Tibial nerve (tissue), 4 donors: ENCODE data around the gene UBE2U. TPM values are rescaled to one million over a fixed set of nuclear protein-coding genes. Genes with fewer than 3 reads are reported as not detected.

Source experiments
- DNase-seq, 2 donors: peaks; one replicate each; pipeline ENCODE4 v3.0.0-alpha.2; 2019; ENCODE audit warnings: low spot score in 2 of 2
- H3K27ac ChIP-seq, 4 donors: fragments of 200-600 bp; sonication (generic) in 3 of 4; one replicate each; pipeline ENCODE4 v1.5.1; 2017 to 2019; ENCODE audit warnings: mild to moderate bottlenecking in 1 of 4
- H3K27me3 ChIP-seq, 2 donors: fragments of 200-600 bp; sonication (generic) in 1 of 2; one replicate each; pipeline versions ENCODE4 v1.5.1 to v1.6.0; 2017 to 2019
- H3K36me3 ChIP-seq, 3 donors: fragments of 200-600 bp; sonication (generic); one replicate each; pipeline ENCODE4 v1.5.1; 2018 to 2019
- H3K4me1 ChIP-seq, 4 donors: fragments of 200-600 bp; sonication (generic) in 3 of 4; one replicate each; pipeline ENCODE4 v1.5.1; 2017 to 2019
- H3K4me3 ChIP-seq, 4 donors: fragments of 200-600 bp; sonication (generic) in 3 of 4; one replicate each; pipeline ENCODE4 v1.5.1; 2017 to 2019; ENCODE audit warnings: mild to moderate bottlenecking in 1 of 4, moderate library complexity in 1 of 4
- H3K9me3 ChIP-seq, 4 donors: fragments of 200-600 bp; sonication (generic) in 3 of 4; one replicate each; pipeline ENCODE4 v1.5.1; 2017 to 2019
- CTCF ChIP-seq, 5 experiments: fragments of 200-600 bp in 3 of 5; fragments of 450-650 bp in 2 of 5; sonication (generic) in 3 of 5; IDR thresholded peaks; one replicate each; pipeline ENCODE4 v1.5.1; 2016 to 2019; ENCODE audit warnings: antibody characterized with exemption in 5 of 5, mild to moderate bottlenecking in 3 of 5, moderate library complexity in 2 of 5
- EP300 ChIP-seq, 2 donors: sonication (generic); formaldehyde crosslinking; IDR thresholded peaks; one replicate each; pipeline ENCODE4 v1.6.1; 2017; ENCODE audit warnings: antibody characterized with exemption in 2 of 2, mild to moderate bottlenecking in 1 of 2
- POLR2A ChIP-seq, 2 donors: fragments of 450-650 bp; IDR thresholded peaks; one replicate each; pipeline ENCODE4 v1.6.1; 2017; ENCODE audit warnings: antibody characterized with exemption in 2 of 2, mild to moderate bottlenecking in 2 of 2, moderate library complexity in 2 of 2
- WGBS, 2 donors: methylation state at CpG; one replicate each; pipeline ENCODE4 v1.1.5; 2018; 5-methylcytosine and 5-hydroxymethylcytosine counted together
- total RNA-seq, 4 donors: library from RNA; depleted of rRNA; stranded (reverse); fragments of >200 nt; gene quantifications; one replicate each; pipeline ENCODE4 v1.1.0, GENCODE V29; 2016

UBE2U gene
- total RNA-seq, 4 donors from 2014 or later = not detected

- no peak for DNase-seq
Measured at GRCh38 chr1:64186898-64187280, 16.5 kb upstream of the UBE2U start.

GRCh38 chr1:64187646-64188045 is 15.8 kb upstream of the UBE2U start:
- TF ChIP-seq CTCF (IDR thresholded peaks at IDR 0.05) = no peak
- no peak for TF ChIP-seq EP300 (IDR thresholded peaks at IDR 0.05)
- TF ChIP-seq POLR2A (IDR thresholded peaks at IDR 0.05) = no peak
- no peak for DNase-seq
- Histone ChIP-seq H3K27me3 (no peaks in the 10 kb centered on the region), H3K27ac (no peak overlapping the region), H3K4me1 (peaks cover 0 to 13% (median 0%) of the 10 kb centered on the region in 4 donors), H3K36me3 (no peaks in the 10 kb centered on the region), H3K4me3 (no peak overlapping the region), H3K9me3 (no peaks in the 10 kb centered on the region)
- WGBS, 2 donors = 77 to 93% methylated on average over 4 of the region's 4 CpGs

More at GRCh38 chr1:64186898-64187280, 16.5 kb upstream of the UBE2U start:
- no peak for TF ChIP-seq POLR2A (IDR thresholded peaks at IDR 0.05)
- TF ChIP-seq EP300 (IDR thresholded peaks at IDR 0.05) = no peak
- TF ChIP-seq CTCF (IDR thresholded peaks at IDR 0.05) = no peak
- Histone ChIP-seq H3K9me3 (no peaks in the 10 kb centered on the region), H3K4me1 (peaks cover 0 to 13% (median 0%) of the 10 kb centered on the region in 4 donors), H3K27ac (no peak overlapping the region), H3K36me3 (no peaks in the 10 kb centered on the region), H3K27me3 (no peaks in the 10 kb centered on the region), H3K4me3 (no peak overlapping the region)
- WGBS, 2 donors = 78 to 87% methylated on average over 6 to 7 of the region's 7 CpGs

GRCh38 chr1:64192290-64192689 is 11.1 kb upstream of the UBE2U start:
- WGBS, 2 donors = 97 to 99% methylated on average over 8 of the region's 8 CpGs
- Histone ChIP-seq H3K27ac (no peak overlapping the region), H3K27me3 (no peaks in the 10 kb centered on the region), H3K9me3 (no peaks in the 10 kb centered on the region), H3K4me3 (no peak overlapping the region), H3K4me1 (peaks cover 0 to 12% (median 5%) of the 10 kb centered on the region in 4 donors), H3K36me3 (no peaks in the 10 kb centered on the region)
- no peak for DNase-seq
- no peak for TF ChIP-seq CTCF (IDR thresholded peaks at IDR 0.05)
- no peak for TF ChIP-seq EP300 (IDR thresholded peaks at IDR 0.05)
- TF ChIP-seq POLR2A (IDR thresholded peaks at IDR 0.05) = no peak

- Histone ChIP-seq H3K27me3 (no peaks in the 10 kb centered on the region), H3K4me3 (no peak overlapping the region), H3K4me1 (peaks cover 0 to 12% (median 5%) of the 10 kb centered on the region in 4 donors), H3K9me3 (no peaks in the 10 kb centered on the region), H3K36me3 (no peaks in the 10 kb centered on the region), H3K27ac (peak overlapping the region in 2 of 4 donors; percentile 44)
- TF ChIP-seq CTCF (IDR thresholded peaks at IDR 0.05) (no peak), EP300 (IDR thresholded peaks at IDR 0.05) (no peak), POLR2A (IDR thresholded peaks at IDR 0.05) (no peak)
- DNase-seq = no peak
- 48 to 50% methylated on average over 8 of the region's 8 CpGs for WGBS, 2 donors
Measured at GRCh38 chr1:64194168-64195080, 9.0 kb upstream of the UBE2U start.

GRCh38 chr1:64195081-64195395 is 8.4 kb upstream of the UBE2U start:
- 44 to 65% methylated on average over 1 of the region's 1 CpG for WGBS, 2 donors
- Histone ChIP-seq H3K4me1 (peaks cover 0 to 12% (median 5%) of the 10 kb centered on the region in 4 donors), H3K4me3 (no peak overlapping the region), H3K9me3 (no peaks in the 10 kb centered on the region), H3K27me3 (no peaks in the 10 kb centered on the region), H3K27ac (peak overlapping the region in 2 of 4 donors; percentile 44), H3K36me3 (no peaks in the 10 kb centered on the region)
- TF ChIP-seq CTCF (IDR thresholded peaks at IDR 0.05) (no peak), EP300 (IDR thresholded peaks at IDR 0.05) (no peak), POLR2A (IDR thresholded peaks at IDR 0.05) (no peak)
- no peak for DNase-seq
